ENCODE data around the gene NYAP2. TPM values are rescaled to one million over a fixed set of nuclear protein-coding genes. Genes with fewer than 3 reads are reported as not detected.

NYAP2 gene
- polyA plus RNA-seq, 1 donor: 0.40 TPM

- no peaks in the 10 kb centered on the region for H3K36me3 ChIP-seq (ENCODE audit: control insufficient read depth, insufficient read depth, low read length)
- H3K27ac ChIP-seq (ENCODE audit: low read length): no peak overlapping the region
- no peak overlapping the region for H3K4me3 ChIP-seq (ENCODE audit: low read length)
- DNase-seq: no peak
- H3K4me1 ChIP-seq (ENCODE audit: control insufficient read depth, insufficient read depth, low read length): no peaks in the 10 kb centered on the region
- no peaks in the 10 kb centered on the region for H3K9me3 ChIP-seq (ENCODE audit: control insufficient read depth, low read depth, low read length)
- no peaks in the 10 kb centered on the region for H3K27me3 ChIP-seq (ENCODE audit: control insufficient read depth, insufficient read depth, low read length)
- WGBS (ENCODE audit: insufficient coverage, low lambda C conversion rate): no CpG with 5 or more reads among the region's 1 CpG
Measured at GRCh38 chr2:225608136-225608535, 208.6 kb downstream of the NYAP2 start.

GRCh38 chr2:225612636-225613035 lies 213.1 kb downstream of the NYAP2 start:
- H3K27me3 ChIP-seq (ENCODE audit: control insufficient read depth, insufficient read depth, low read length): no peaks in the 10 kb centered on the region
- no peak for DNase-seq
- H3K4me3 ChIP-seq (ENCODE audit: low read length): no peak overlapping the region
- WGBS (ENCODE audit: insufficient coverage, low lambda C conversion rate): no CpG with 5 or more reads among the region's 1 CpG
- H3K36me3 ChIP-seq (ENCODE audit: control insufficient read depth, insufficient read depth, low read length): no peaks in the 10 kb centered on the region
- H3K9me3 ChIP-seq (ENCODE audit: control insufficient read depth, low read depth, low read length): no peaks in the 10 kb centered on the region
- no peaks in the 10 kb centered on the region for H3K4me1 ChIP-seq (ENCODE audit: control insufficient read depth, insufficient read depth, low read length)
- no peak overlapping the region for H3K27ac ChIP-seq (ENCODE audit: low read length)

- Histone ChIP-seq H3K36me3 (ENCODE audit: control insufficient read depth, insufficient read depth, low read length) (no peaks in the 10 kb centered on the region), H3K27me3 (ENCODE audit: control insufficient read depth, insufficient read depth, low read length) (no peaks in the 10 kb centered on the region), H3K4me3 (ENCODE audit: low read length) (no peak overlapping the region), H3K4me1 (ENCODE audit: control insufficient read depth, insufficient read depth, low read length) (no peaks in the 10 kb centered on the region), H3K9me3 (ENCODE audit: control insufficient read depth, low read depth, low read length) (no peaks in the 10 kb centered on the region), H3K27ac (ENCODE audit: low read length) (no peak overlapping the region)
- WGBS (ENCODE audit: insufficient coverage, low lambda C conversion rate): no CpG with 5 or more reads among the region's 2 CpGs
- DNase-seq: no peak
Measured at GRCh38 chr2:225614915-225615314, 215.4 kb downstream of the NYAP2 start.

- no peak for DNase-seq
- no CpG with 5 or more reads among the region's 3 CpGs for WGBS (ENCODE audit: insufficient coverage, low lambda C conversion rate)
- no peaks in the 10 kb centered on the region for H3K27me3 ChIP-seq (ENCODE audit: control insufficient read depth, insufficient read depth, low read length)
- H3K9me3 ChIP-seq (ENCODE audit: control insufficient read depth, low read depth, low read length): peaks cover 2% of the 10 kb centered on the region
- no peaks in the 10 kb centered on the region for H3K4me1 ChIP-seq (ENCODE audit: control insufficient read depth, insufficient read depth, low read length)
- no peaks in the 10 kb centered on the region for H3K36me3 ChIP-seq (ENCODE audit: control insufficient read depth, insufficient read depth, low read length)
- no peak overlapping the region for H3K27ac ChIP-seq (ENCODE audit: low read length)
- no peak overlapping the region for H3K4me3 ChIP-seq (ENCODE audit: low read length)
Measured at GRCh38 chr2:225615514-225615913, 216.0 kb downstream of the NYAP2 start.

GRCh38 chr2:225616372-225616771 lies 216.9 kb downstream of the NYAP2 start:
- H3K27me3 ChIP-seq (ENCODE audit: control insufficient read depth, insufficient read depth, low read length): no peaks in the 10 kb centered on the region
- H3K4me3 ChIP-seq (ENCODE audit: low read length): no peak overlapping the region
- no peaks in the 10 kb centered on the region for H3K4me1 ChIP-seq (ENCODE audit: control insufficient read depth, insufficient read depth, low read length)
- no peaks in the 10 kb centered on the region for H3K36me3 ChIP-seq (ENCODE audit: control insufficient read depth, insufficient read depth, low read length)
- H3K9me3 ChIP-seq (ENCODE audit: control insufficient read depth, low read depth, low read length): peaks cover 2% of the 10 kb centered on the region
- H3K27ac ChIP-seq (ENCODE audit: low read length): no peak overlapping the region
- WGBS (ENCODE audit: insufficient coverage, low lambda C conversion rate): 100% methylated on average over 1 of the region's 4 CpGs
- no peak for DNase-seq

- no peak overlapping the region for H3K27ac ChIP-seq (ENCODE audit: low read length)
- no peak for DNase-seq
- no peak overlapping the region for H3K4me3 ChIP-seq (ENCODE audit: low read length)
- peaks cover 2% of the 10 kb centered on the region for H3K9me3 ChIP-seq (ENCODE audit: control insufficient read depth, low read depth, low read length)
- WGBS (ENCODE audit: insufficient coverage, low lambda C conversion rate): 100% methylated on average over 1 of the region's 2 CpGs
- H3K4me1 ChIP-seq (ENCODE audit: control insufficient read depth, insufficient read depth, low read length): no peaks in the 10 kb centered on the region
- no peaks in the 10 kb centered on the region for H3K27me3 ChIP-seq (ENCODE audit: control insufficient read depth, insufficient read depth, low read length)
- H3K36me3 ChIP-seq (ENCODE audit: control insufficient read depth, insufficient read depth, low read length): no peaks in the 10 kb centered on the region
Measured at GRCh38 chr2:225616848-225617247, 217.3 kb downstream of the NYAP2 start.

GRCh38 chr2:225620227-225620626 lies 220.7 kb downstream of the NYAP2 start:
- Histone ChIP-seq H3K27me3 (ENCODE audit: control insufficient read depth, insufficient read depth, low read length) (no peaks in the 10 kb centered on the region), H3K27ac (ENCODE audit: low read length) (no peak overlapping the region), H3K36me3 (ENCODE audit: control insufficient read depth, insufficient read depth, low read length) (no peaks in the 10 kb centered on the region), H3K4me3 (ENCODE audit: low read length) (no peak overlapping the region), H3K4me1 (ENCODE audit: control insufficient read depth, insufficient read depth, low read length) (no peaks in the 10 kb centered on the region), H3K9me3 (ENCODE audit: control insufficient read depth, low read depth, low read length) (peaks cover 2% of the 10 kb centered on the region)
- DNase-seq: no peak
- WGBS (ENCODE audit: insufficient coverage, low lambda C conversion rate): no CpG with 5 or more reads among the region's 21 CpGs

GRCh38 chr2:225630824-225631533 lies 231.5 kb downstream of the NYAP2 start:
- DNase-seq: no peak
- no peaks in the 10 kb centered on the region for H3K36me3 ChIP-seq (ENCODE audit: control insufficient read depth, insufficient read depth, low read length)
- no peaks in the 10 kb centered on the region for H3K9me3 ChIP-seq (ENCODE audit: control insufficient read depth, low read depth, low read length)
- H3K27me3 ChIP-seq (ENCODE audit: control insufficient read depth, insufficient read depth, low read length): no peaks in the 10 kb centered on the region
- H3K4me3 ChIP-seq (ENCODE audit: low read length): no peak overlapping the region
- no peak overlapping the region for H3K27ac ChIP-seq (ENCODE audit: low read length)
- WGBS (ENCODE audit: insufficient coverage, low lambda C conversion rate): 85% methylated on average over 2 of the region's 4 CpGs
- no peaks in the 10 kb centered on the region for H3K4me1 ChIP-seq (ENCODE audit: control insufficient read depth, insufficient read depth, low read length)

- Histone ChIP-seq H3K27me3 (ENCODE audit: control insufficient read depth, insufficient read depth, low read length) (no peaks in the 10 kb centered on the region), H3K27ac (ENCODE audit: low read length) (no peak overlapping the region), H3K4me3 (ENCODE audit: low read length) (no peak overlapping the region), H3K36me3 (ENCODE audit: control insufficient read depth, insufficient read depth, low read length) (no peaks in the 10 kb centered on the region), H3K9me3 (ENCODE audit: control insufficient read depth, low read depth, low read length) (no peaks in the 10 kb centered on the region), H3K4me1 (ENCODE audit: control insufficient read depth, insufficient read depth, low read length) (no peaks in the 10 kb centered on the region)
- WGBS (ENCODE audit: insufficient coverage, low lambda C conversion rate): 100% methylated on average over 1 of the region's 3 CpGs
- DNase-seq: no peak
Measured at GRCh38 chr2:225632351-225632750, 232.8 kb downstream of the NYAP2 start.

GRCh38 chr2:225636558-225636957 lies 237.0 kb downstream of the NYAP2 start:
- no peaks in the 10 kb centered on the region for H3K36me3 ChIP-seq (ENCODE audit: control insufficient read depth, insufficient read depth, low read length)
- H3K4me1 ChIP-seq (ENCODE audit: control insufficient read depth, insufficient read depth, low read length): no peaks in the 10 kb centered on the region
- WGBS (ENCODE audit: insufficient coverage, low lambda C conversion rate): no CpG with 5 or more reads among the region's 1 CpG
- no peaks in the 10 kb centered on the region for H3K27me3 ChIP-seq (ENCODE audit: control insufficient read depth, insufficient read depth, low read length)
- no peak for DNase-seq
- H3K9me3 ChIP-seq (ENCODE audit: control insufficient read depth, low read depth, low read length): no peaks in the 10 kb centered on the region
- no peak overlapping the region for H3K27ac ChIP-seq (ENCODE audit: low read length)
- no peak overlapping the region for H3K4me3 ChIP-seq (ENCODE audit: low read length)

- Histone ChIP-seq H3K36me3 (ENCODE audit: control insufficient read depth, insufficient read depth, low read length) (no peaks in the 10 kb centered on the region), H3K27ac (ENCODE audit: low read length) (no peak overlapping the region), H3K4me3 (ENCODE audit: low read length) (no peak overlapping the region), H3K27me3 (ENCODE audit: control insufficient read depth, insufficient read depth, low read length) (no peaks in the 10 kb centered on the region), H3K9me3 (ENCODE audit: control insufficient read depth, low read depth, low read length) (no peaks in the 10 kb centered on the region), H3K4me1 (ENCODE audit: control insufficient read depth, insufficient read depth, low read length) (no peaks in the 10 kb centered on the region)
- WGBS (ENCODE audit: insufficient coverage, low lambda C conversion rate): no CpG with 5 or more reads among the region's 7 CpGs
- no peak for DNase-seq
Measured at GRCh38 chr2:225637259-225637658, 237.7 kb downstream of the NYAP2 start.

Data from large intestine (tissue), 3 donors.